ENCODE data around the gene LIMK2.
A peak's percentile ranks its signal among the peaks of the same experiment; 100 is the strongest.
"Not testable (repeated sequence)": the region's sequence is repeated elsewhere in the genome, so short reads cannot be mapped to it uniquely, and the experiment has no call there.

LIMK2 gene

DNA sequence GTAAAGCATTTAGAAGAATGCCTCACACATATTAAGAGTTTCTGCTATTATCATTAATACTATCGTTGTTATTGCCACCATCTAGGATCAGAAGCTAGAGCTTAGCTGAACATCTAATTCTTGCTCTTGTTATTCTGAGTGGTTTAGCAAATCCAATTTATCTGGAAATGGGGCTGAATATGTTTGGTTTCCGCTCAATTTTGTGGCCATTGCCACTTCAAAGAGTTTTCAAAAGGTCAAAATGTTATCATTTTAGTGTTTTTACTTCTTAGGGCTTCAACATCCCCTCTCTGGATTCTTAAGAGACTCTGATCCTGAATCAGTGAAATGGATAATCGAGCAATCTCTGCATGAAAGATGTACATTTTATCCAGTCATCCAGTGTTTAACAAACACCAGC, 90.4 kb downstream of the LIMK2 start:
- H3K4me3 ChIP-seq (replicated peaks; ENCODE audit: low read depth, low read length) = no peak overlapping the region
- no peak for DNase-seq (ENCODE audit: extremely low read depth, low read depth)
- TF ChIP-seq, protein P1, sequence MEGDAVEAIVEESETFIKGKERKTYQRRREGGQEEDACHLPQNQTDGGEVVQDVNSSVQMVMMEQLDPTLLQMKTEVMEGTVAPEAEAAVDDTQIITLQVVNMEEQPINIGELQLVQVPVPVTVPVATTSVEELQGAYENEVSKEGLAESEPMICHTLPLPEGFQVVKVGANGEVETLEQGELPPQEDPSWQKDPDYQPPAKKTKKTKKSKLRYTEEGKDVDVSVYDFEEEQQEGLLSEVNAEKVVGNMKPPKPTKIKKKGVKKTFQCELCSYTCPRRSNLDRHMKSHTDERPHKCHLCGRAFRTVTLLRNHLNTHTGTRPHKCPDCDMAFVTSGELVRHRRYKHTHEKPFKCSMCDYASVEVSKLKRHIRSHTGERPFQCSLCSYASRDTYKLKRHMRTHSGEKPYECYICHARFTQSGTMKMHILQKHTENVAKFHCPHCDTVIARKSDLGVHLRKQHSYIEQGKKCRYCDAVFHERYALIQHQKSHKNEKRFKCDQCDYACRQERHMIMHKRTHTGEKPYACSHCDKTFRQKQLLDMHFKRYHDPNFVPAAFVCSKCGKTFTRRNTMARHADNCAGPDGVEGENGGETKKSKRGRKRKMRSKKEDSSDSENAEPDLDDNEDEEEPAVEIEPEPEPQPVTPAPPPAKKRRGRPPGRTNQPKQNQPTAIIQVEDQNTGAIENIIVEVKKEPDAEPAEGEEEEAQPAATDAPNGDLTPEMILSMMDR (IDR thresholded peaks at IDR 0.05; ENCODE audit: low read depth, low read length, missing control alignments) = no peak

DNA sequence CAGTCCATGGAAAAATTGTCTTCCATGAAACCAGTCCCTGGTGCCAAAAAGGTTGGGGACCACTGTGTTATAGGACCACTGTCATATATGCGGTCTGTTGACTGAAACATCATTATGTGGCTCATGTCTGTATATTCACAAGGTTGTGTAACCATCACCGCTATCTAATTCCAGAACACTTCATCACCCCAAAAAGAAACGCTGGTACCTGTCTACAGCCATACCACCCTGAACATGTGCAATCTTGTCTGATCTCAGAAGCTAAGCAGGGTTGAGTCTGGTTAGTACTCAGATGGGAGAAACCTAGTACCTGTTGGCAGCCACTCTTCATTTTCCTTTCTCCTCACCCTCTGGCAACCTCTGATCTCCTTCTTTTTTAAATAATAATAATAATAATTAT, 93.1 kb downstream of the LIMK2 start:
- TF ChIP-seq, protein P1 (IDR thresholded peaks at IDR 0.05; ENCODE audit: low read depth, low read length, missing control alignments) = no peak
- H3K4me3 ChIP-seq (replicated peaks; ENCODE audit: low read depth, low read length) = no peak overlapping the region

DNA sequence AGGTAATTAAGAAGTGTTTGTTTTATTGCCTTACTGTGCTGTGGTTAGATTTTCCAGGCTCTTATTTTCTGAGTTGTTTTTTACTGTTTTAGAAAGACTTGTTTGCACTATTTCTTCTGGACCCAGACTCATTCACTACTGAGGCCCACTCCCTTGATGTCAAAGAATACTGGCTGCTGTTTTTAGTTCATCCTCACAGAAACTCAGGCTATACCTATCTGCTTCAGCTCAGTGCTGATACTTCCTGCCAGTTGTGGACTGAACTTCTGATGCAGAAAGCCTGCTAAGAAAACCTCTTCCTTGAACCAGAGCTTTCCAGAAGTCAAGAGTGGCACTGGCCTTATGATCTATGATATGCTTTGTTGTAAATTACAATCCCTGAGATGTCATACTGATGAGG, 96.1 kb downstream of the LIMK2 start:
- TF ChIP-seq, protein P1 (IDR thresholded peaks at IDR 0.05; ENCODE audit: low read depth, low read length, missing control alignments) = no peak
- no peak for DNase-seq (ENCODE audit: extremely low read depth, low read depth)
- H3K4me3 ChIP-seq (replicated peaks; ENCODE audit: low read depth, low read length) = no peak overlapping the region

More for the DNA sequence above, 93.1 kb downstream of the LIMK2 start:
- DNase-seq (ENCODE audit: extremely low read depth, low read depth) = no peak

DNA sequence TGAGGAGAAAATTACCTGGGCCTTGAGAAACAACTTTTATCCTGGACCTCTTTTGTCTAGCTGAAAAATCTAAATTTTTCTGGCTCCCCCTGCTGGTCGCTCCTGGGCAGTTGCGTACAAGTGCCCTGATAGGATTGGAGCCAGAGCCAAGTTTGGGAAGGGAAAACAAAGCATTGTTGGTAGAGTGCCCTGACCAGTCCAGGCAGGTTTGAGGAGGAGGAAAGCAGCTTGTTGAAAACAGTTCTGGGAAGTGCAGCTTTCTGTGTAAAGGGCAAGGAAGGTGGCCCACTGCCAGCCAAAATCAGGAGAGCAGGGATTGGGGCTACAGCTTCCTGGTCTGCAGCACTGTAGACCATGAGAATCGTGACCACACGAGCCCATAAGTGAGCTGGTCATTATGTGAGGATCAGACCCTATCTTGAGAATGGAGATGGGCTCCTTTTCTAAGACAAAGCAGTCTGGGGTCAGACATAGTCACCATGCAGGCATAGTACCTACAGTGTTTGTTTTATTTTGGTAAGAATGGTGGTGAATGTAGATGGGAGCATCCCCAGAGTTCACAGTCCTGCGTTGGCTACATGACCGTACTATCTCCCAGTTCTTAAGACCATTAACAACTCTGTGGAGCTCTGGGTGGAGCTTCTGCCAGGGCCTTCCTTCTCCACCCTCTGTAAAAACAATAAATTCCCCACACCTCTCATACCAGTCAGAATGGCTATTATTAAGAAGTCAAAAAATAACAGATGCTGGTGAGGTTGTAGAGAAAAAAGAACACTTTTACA, 101.5 kb downstream of the LIMK2 start:
- peak; percentile 72 for DNase-seq (ENCODE audit: extremely low read depth, low read depth)
- no peak overlapping the region for H3K4me3 ChIP-seq (replicated peaks; ENCODE audit: low read depth, low read length)
- TF ChIP-seq, protein P1 (IDR thresholded peaks at IDR 0.05; ENCODE audit: low read depth, low read length, missing control alignments) = peak; percentile 96

DNA sequence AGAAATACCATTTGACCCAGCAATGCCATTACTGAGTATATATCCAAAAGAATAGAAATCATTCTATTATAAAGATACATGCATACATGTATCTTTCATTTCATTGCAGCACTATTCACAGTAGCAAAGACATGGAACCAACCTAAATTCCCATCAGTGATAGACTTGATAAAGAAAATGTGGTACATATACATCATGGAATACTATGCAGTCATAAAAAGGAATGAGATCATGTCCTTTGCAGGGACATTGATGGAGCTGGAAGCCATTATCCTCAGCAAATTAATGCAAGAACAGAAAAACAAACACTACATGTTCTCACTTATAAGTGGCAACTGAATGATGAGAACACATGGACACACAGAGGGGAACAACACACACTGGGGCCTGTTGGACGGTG, 102.1 kb downstream of the LIMK2 start:
- DNase-seq (ENCODE audit: extremely low read depth, low read depth); H3K4me3 ChIP-seq (replicated peaks; ENCODE audit: low read depth, low read length): not testable (repeated sequence)

DNA sequence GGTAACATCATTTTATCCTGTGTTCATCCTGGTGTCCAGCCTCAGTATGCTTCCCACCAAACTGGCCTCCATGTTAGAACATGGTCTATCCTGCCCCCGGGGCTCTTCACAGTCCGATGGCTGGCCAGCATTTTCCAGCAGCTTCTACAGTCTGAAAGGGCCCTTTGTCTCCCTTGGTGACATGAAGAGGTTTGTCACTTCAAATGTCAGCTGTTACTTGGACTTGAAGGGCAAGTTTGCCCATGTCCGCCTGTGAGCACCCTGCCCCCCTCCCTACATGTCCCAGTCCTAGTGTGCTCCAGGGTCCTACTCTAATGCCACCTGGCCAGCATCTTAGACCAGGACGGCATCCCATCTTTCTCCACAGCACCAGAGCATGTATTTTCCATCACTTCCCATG, 109.3 kb downstream of the LIMK2 start:
- H3K4me3 ChIP-seq (replicated peaks; ENCODE audit: low read depth, low read length) = no peak overlapping the region
- DNase-seq (ENCODE audit: extremely low read depth, low read depth) = no peak
- TF ChIP-seq, protein P1 (IDR thresholded peaks at IDR 0.05; ENCODE audit: low read depth, low read length, missing control alignments) = no peak

DNA sequence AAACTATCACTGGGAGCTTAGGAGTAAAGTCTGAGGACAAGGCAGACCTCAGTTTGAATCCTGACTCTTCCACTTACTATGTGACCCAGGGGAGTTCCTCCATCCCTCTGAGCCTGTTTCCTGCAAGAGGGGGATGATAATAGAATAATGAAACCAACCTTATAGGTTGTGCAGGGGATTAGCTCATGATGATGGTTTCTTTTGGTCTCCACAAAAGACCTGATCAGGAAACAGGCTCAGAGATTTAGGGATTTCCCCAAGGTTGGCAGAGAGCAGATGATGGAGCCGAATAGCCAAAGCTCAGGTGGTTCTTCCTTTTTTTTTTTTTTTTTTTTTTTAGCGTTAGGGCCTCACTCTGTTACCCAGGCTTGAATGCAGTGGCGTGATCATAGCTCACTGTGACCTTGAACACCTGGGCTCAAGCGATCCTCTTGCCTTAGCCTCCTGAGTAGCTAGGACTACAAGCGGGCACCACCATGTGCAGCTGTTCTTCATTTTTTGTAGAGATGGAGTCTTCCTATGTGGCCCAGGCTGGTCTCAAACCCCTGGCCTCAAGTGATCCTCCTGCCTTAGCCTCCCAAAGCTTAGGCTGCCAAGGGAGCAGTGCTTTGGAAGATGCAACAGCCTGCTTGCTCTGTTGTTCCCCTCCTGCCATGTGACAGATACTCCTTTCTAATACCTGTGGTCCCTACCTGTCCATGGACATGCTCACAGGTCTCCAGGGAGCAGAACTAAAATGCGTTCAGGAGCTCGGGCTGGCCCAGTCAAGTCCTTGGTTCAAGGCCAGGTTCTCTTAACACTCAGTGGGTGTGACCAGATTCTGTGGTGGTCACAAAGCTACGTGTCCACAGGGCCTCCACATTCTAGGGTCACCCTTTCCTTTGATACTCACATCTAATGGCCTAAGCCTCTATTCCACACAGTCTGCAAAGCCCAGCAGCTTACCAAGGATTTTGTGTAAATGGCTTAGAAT, 111.8 kb downstream of the LIMK2 start:
- TF ChIP-seq, protein P1 (IDR thresholded peaks at IDR 0.05; ENCODE audit: low read depth, low read length, missing control alignments) = no peak
- no peak overlapping the region for H3K4me3 ChIP-seq (replicated peaks; ENCODE audit: low read depth, low read length)
- DNase-seq (ENCODE audit: extremely low read depth, low read depth) = no peak

Measured in HFF-Myc (cell line).